NCI-H748 (cell line): ENCODE measurements around the gene XAGE1A.
"Not testable (repeated sequence)": the region's sequence is repeated elsewhere in the genome, so short reads cannot be mapped to it uniquely, and the experiment has no call there.

Experiments used
- DNase-seq: peaks from one replicate; lab custom pipeline; 2025; ENCODE audit not compliant: unreplicated experiment; lab: John Stamatoyannopoulos, UW

XAGE1A gene

GRCh38 chrX:52495545-52496418, at the start of gene XAGE1A:
Gene XAGE1A (plus strand): TSS chrX:52495808. CDS start chrX:52497362, 1,554 bp downstream.
- not testable (repeated sequence) for DNase-seq

- not testable (repeated sequence) for DNase-seq
Measured at GRCh38 chrX:52452031-52452430, 43.6 kb upstream of the XAGE1A start.

- not testable (repeated sequence) for DNase-seq
Measured at GRCh38 chrX:52471301-52471700, 24.3 kb upstream of the XAGE1A start.

GRCh38 chrX:52496419-52496772, 788 bp downstream of the XAGE1A start:
- not testable (repeated sequence) for DNase-seq

- DNase-seq = not testable (repeated sequence)
Measured at GRCh38 chrX:52501362-52501761, 5.8 kb downstream of the XAGE1A start.

- no peak for DNase-seq
Measured at GRCh38 chrX:52504551-52504950, 8.9 kb downstream of the XAGE1A start.

- no peak for DNase-seq
Measured at GRCh38 chrX:52507331-52507730, 11.7 kb downstream of the XAGE1A start.

- no peak for DNase-seq
Measured at GRCh38 chrX:52509916-52510315, 14.3 kb downstream of the XAGE1A start.

- DNase-seq = not testable (repeated sequence)
Measured at GRCh38 chrX:52511126-52511525, 15.5 kb downstream of the XAGE1A start.

- not testable (repeated sequence) for DNase-seq
Measured at GRCh38 chrX:52516110-52516986, 20.7 kb downstream of the XAGE1A start.

GRCh38 chrX:52516987-52517325, 21.3 kb downstream of the XAGE1A start, which contains the start of gene XAGE1B:
Gene XAGE1B (minus strand): TSS chrX:52517063. CDS start chrX:52515527, 1,536 bp downstream.
- not testable (repeated sequence) for DNase-seq

GRCh38 chrX:52541051-52541450, 45.4 kb downstream of the XAGE1A start:
- not testable (repeated sequence) for DNase-seq

GRCh38 chrX:52542311-52542710, 46.7 kb downstream of the XAGE1A start:
- no peak for DNase-seq

- no peak for DNase-seq
Measured at GRCh38 chrX:52544147-52544840, 48.7 kb downstream of the XAGE1A start.

- DNase-seq = not testable (repeated sequence)
Measured at GRCh38 chrX:52548769-52549168, 53.2 kb downstream of the XAGE1A start.
